Activated T-cell treated with anti-CD3 and anti-CD28 coated beads, Interleukin-2, amount 50 U/mL, for 1 hour (primary cell): ENCODE data around the gene AFF3.
"Not testable (repeated sequence)": the region's sequence is repeated elsewhere in the genome, so short reads cannot be mapped to it uniquely, and the experiment has no call there.

Experiments used
- DNase-seq: peaks from one replicate; pipeline ENCODE4 v3.0.0-alpha.2; 2020

AFF3 gene

DNA sequence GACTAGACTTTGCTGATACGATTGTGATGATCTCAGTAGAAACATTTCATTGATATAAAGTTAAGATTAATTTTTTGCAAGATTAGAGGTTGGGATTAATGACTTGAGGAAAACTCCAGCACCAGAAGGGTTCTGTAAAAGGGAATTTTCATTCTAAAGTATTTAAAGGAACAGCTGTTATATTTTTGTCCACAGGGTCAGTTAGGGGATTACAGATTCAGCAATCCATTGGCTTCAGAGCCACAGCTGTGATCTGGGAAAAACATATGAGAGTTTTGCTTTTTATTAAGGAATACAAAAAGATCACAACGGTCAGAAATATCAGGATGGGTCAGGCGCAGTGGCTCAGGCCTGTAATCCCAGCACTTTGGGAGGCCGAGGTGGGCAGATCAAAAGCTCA, 633.0 kb downstream of the AFF3 start:
- no peak for DNase-seq

DNA sequence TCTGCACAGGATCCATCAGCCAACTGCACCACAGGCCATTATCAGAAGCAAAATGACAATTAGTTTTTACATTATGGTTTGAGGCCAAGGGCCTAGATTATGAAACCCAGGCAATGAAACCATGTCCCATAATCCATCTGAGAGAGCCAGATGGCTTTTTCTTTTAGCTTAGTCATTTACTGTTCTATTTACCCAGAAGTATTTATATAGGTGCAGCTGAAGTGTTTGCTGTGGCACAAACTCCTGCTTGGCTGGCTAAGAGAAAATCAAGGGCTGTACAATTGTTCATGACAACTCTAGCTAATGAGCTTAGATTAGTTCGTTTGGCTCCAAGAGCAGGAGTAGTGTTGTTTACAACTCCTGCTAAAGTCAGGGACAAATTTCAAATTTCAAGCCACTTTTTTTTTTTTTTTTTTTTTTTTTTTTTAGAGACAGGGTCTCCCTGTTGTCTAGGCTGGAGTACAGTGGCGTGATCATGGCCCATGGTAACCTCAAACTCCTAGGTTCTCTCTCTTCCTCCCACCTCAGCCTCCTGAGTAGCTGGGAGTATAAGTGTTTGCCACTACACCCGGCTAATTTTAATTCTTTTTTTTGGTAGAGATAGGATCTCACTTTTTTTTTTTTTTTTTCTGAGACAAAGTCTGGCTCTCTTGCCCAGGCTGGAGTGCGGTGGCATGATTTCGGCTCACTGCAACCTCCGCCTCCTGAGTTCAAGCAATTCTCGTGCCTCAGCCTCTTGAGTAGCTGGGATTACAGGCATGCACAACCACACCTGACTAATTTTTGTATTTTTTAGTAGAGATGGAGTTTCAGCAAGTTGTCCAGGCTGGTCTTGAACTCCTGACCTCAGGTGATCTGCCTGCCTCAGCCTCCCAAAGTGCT, 634.2 kb downstream of the AFF3 start:
- DNase-seq, result no peak

DNA sequence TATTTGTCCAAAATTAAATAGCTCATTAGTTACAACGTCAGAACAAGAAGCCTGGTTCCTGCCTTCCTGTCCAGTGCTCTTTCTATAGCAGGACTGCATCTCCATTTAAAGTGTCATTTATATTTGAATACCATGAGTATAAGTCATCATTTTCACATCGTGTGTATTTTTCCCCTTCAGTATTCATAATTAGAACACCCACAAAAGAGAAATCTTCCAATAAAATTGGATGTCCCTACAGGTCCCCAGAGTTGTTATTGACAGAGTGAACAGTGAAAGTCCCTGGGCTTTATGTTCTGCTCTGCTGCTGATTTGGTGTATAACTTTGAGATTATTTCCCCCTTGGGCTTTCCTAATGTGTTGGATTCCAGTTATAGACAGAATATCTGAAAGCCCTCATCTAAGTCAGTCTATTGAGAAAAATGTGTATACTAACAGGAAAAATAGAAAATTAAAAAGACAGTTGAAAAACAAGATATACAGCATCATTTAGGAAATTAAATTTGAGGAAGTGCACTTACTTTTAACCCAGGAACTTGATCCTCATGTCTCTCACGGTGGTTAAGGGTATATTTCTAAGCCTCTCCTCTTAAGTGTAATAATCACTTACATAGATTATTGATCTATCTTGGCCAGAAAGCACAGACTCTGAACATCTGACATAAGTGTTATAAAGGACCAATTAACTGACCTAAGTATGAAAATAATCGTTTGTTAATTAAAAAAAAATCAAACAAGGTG, 637.4 kb downstream of the AFF3 start:
- DNase-seq, result no peak

DNA sequence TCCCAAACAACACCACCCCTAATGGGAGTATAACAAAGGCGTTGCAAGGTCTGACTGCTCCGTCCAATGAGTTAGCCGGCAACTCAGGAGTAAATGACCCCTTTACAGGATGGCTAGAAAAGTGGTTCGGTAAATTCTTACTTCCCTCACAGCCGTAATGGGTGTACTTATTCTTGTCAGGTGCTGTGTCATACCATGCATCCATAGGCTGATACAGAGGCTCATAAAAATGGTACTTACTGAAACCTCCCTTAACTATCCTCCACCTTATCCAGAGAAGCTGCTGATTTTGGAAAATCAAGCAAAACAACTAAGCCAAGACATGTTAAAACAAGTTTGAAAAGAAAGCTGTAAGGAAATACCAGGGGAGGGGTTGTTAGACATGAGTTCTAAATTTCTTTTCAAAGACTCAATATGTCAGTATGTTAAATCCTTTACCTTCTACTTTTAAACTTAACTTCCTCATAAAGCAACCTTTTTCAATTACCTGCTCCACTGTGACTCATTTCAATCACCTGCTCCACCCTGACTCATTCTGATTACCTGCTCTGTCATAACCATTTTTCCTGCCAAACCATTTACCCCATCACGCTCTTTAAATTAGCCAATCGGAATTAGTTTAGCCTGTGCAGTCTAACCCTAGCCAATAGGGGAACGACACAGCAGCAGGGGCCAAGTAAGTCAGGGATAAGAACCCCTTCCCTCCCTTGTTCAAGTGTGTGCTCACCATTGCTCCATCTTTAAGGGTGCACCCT, 638.6 kb downstream of the AFF3 start:
- DNase-seq, result not testable (repeated sequence)

DNA sequence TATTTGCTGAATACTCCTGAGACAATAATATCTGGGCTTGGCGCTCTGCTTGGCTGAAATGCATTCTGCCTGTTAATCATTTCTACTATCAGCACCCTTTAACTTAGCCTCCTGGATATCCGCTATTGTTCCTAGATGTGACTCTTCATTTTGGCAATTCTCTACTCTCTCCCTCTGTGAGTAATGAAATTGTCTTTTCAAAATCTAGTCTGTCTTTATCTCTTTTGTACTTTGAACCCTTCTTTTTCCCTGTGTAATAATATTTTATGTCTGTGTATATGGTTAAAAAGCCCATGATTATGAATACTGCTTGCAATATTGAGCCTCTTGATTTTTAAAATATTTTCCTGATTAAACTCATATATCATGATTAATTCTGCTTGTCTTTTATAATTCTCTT, 646.4 kb downstream of the AFF3 start:
- DNase-seq, result no peak
